ENCODE measurements around the gene NCDN.
A peak's percentile ranks its signal among the peaks of the same experiment; 100 is the strongest.

The NCDN gene

DNA sequence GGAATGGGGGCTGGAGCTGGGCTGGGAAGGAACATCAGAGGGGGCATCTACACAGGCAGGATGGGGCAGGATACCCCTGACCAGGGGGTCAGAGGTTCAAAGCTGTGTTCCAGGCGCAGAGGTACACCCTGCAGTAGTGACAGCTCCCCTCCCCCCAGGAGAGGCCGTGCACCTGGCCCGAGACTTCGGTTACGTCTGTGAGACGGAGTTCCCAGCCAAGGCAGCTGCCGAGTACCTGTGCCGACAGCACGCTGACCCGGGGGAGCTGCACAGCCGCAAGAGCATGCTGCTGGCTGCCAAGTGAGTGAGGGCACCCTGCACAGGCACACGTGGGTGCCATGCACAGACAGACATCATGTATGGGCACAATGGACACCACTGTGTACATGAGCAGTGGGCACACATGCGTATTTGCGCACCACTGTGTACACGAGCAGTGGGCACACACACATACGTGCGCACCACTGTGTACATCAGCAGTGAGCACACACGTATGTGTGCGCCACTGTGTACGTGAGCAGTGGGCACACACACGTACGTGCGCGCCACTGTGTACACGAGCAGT lies 33.0 kb downstream of the NCDN start:
- no peak for DNase-seq (ENCODE audit: low spot score)

DNA sequence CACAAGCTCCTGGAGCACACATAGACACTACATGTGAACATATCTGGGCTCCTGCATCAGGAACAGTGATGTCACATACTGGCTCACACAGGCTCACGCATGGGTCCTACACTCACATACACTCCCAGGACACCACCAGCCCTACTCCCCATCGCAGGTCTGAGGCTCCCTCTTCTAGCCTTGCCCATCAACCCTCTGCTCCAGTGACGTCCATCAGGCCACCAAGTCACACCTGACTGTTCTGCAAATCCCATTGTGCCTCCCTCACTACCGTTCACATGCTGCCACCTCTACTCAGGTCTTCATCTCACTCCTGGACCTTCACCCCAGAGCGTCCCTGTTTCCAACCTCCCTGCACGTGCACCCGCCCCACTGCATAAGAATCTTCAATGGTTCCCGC lies 33.6 kb downstream of the NCDN start:
- no peak for DNase-seq (ENCODE audit: low spot score)

DNA sequence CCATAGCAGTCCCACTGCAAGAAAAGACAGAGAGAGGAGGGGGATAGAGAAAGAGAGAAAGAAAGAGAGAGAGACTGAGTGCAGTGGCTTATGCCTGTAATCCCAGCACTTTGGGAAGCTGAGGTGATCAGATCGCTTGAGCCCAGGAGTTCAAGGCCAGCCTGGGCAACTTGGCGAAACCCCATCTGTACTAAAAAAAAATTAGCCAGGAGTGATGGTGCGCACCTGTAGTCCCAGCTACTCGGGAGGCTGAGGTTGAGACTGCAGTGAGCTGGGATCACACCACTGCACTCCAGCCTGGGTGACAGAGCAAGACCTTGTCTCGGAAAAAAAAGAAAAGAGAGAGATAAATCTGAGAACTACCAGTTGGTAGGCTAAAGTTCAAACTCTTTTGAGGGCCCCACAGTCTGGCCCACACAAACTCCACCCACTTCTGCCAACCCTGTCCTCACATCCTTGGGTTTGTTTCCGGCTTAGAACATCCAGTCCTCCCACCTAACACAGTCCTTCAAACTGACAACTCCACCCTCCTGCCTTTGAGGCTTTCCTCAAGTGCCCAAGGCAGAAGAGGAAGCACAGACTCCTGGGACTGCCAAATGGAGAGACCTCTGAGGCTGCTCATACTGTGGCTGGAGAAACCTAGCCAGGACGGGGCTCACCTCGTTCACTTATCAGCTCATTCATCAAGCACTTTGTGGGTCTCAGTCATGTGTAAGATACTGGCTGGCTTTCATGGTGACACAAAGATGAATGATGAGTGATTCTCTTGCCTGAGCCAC lies 35.6 kb downstream of the NCDN start:
- DNase-seq (ENCODE audit: low spot score), result no peak

- no peak for DNase-seq (ENCODE audit: low spot score)
These were observed 36.6 kb downstream of the NCDN start for GRCh38 chr1:35594005-35594760.

DNA sequence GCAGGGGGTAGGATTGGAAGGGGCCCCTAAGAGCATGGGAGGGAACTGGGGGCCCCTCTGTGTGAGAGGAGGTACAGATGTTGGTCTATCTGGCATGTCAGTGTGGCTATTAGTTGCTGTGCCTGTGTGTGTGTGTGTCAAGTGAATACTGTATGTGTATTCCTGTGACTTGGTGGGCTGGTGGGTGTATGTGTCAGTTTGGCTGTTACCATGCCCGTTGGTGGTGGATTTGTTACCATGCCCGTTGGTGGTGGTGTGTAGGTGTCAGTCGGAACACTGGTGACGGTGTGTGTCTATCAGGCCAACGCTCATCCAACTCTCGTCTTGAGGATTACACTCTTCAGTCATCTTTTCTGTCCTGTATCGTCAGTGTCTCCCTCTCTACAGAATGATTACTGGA lies 38.1 kb downstream of the NCDN start:
- no peak for DNase-seq (ENCODE audit: low spot score)

DNA sequence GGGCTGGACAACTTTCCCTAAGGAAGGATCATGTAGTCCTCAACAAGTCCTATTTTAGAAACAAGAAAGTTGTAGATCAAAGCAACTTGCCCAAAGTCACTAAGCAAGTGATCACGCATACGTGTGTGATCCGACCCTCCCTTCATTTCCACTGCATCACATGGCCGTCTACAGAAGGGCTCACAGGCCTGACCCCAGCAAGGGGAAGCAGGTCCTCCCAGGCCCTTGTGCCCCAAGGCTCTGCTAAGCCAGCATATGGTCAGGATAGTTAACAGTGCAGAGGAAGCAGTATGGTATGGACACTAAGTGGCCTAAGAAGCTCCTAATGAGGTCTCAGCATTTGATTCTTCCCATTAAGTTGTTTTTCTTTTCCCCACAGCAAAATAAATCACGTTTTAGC lies 40.3 kb downstream of the NCDN start:
- no peak for DNase-seq (ENCODE audit: low spot score)

DNA sequence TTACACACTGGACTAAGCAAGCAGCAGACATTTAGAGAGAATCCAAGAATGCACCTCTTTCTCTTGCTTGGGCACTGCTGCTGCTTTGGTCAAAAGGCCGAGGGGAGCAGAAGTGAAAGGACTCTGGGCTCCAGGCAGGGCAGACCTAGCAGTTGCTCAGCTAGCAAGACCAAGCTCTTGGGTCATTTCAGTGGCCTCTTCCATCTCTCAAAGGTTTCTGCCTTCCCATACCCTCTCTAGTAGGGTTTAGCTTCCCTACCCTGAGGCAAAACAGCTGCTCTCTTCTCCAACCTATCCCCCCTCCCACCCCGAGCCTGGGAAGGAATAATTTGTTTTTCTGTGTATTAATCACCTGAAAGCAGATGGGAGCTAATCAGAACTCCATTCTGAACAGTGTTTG lies 41.3 kb downstream of the NCDN start:
- no peak for DNase-seq (ENCODE audit: low spot score)

DNA sequence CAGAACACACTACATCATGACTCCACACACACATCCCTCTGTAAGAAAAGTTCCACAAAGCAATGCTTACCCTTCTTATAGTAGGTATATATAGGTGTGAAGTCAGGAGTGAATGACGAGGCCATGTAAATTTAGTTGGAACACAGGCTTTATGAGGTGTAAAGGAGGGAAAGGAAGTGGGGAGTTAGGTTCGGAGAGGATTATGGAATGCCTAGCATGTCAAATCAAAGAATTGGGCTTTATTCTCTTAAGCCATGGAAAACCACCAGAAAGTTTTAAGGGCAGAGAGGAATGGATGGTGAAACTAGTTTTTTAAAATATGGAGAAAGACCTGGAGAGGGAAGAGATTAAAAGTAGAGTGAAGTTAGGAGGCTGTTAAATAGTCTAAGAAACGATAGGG lies 41.8 kb downstream of the NCDN start:
- no peak for DNase-seq (ENCODE audit: low spot score)

- no peak for DNase-seq (ENCODE audit: low spot score)
These were observed 43.0 kb downstream of the NCDN start for GRCh38 chr1:35600593-35600992.

DNA sequence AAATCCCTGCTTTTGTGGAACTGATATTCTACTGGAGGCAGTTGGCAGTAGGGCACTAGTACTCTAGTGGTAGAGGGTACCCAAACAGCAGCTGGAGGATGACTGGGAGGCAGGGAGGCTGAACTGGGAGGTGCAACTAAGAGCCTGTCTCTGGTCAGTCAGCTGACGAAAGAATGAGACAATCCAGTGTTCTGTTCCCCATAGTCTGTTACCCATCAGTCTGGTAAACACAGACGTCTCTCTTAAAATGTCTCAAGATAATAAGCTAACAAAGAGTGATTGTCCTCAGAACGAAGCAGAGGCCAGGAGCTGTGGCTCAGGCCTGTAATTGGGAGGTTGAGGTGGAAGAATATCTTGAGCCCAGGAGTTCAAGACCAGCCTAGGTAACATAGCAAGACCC lies 45.9 kb downstream of the NCDN start:
- no peak for DNase-seq (ENCODE audit: low spot score)

DNA sequence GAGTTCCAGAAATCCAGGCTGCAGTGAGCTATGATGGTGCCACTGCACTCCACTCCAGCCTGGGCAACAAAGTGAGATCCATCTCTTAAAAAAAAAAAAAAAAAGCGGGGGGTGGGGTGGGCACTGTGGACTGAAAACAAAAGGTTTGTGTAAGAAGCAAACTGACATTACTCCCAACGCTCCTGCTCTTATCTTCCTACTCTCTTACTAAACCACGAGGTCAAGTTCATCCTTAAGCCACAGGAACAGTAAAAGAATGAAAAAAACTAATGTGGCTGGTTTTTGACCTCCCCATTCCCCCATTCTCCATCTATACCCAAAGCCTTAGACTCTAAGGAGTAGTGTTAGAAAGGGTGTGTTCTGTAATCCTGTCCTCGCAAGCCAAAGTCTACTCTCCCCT lies 46.3 kb downstream of the NCDN start:
- no peak for DNase-seq (ENCODE audit: low spot score)

DNA sequence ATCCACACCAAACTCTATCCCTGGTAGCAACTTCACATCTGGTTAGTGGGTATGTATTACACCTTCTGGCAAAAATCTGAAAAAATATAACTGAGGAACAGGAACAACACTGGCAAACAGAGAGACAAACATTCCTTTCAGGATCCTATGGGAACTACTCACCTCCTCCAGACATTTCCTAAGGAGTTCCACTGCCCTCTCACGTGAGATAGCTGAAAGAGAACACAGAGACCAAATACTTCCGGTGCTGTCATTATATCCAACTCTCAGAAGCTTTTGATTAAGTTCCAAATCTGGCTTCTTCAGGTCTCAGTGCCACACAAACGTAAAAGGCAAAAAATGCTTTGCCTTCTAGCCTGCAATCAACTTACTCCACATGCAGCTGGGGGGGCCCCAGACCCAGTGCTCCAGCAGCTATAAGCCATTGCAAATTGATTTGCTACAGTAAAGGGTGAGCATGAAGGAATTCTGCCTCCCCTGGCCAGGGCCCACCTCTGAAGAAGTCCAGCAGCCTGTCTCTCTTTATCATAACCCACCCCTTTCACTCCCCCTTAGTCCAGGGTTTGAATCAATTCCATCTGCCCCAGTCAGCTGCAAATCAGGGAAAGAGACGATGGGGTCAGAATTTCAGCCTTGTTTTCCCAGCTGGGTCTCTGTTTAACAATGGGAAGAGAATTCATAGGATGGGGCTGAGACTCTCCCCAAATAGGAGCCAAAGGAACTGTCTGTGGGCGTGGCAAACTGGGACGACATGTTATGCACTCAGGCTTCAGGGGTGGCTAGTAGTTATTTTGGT lies 47.7 kb downstream of the NCDN start:
- peak; percentile 59 for DNase-seq (ENCODE audit: low spot score)

DNA sequence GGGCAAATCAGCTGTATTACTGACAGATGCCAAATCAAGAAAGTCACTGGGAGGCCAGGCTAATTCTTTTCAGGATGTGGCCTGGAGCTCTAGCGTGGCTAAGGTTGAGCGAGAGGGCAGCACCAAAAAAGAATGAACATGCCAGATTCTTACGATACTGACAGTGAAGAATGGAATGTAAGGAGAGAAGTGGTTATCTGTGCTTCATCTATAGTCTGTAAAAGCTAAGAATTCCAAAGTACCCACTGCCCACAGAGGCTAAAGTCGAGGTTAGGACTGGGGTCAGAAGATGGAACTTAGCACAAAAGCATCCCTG lies 48.2 kb downstream of the NCDN start:
- DNase-seq (ENCODE audit: low spot score), result no peak

DNA sequence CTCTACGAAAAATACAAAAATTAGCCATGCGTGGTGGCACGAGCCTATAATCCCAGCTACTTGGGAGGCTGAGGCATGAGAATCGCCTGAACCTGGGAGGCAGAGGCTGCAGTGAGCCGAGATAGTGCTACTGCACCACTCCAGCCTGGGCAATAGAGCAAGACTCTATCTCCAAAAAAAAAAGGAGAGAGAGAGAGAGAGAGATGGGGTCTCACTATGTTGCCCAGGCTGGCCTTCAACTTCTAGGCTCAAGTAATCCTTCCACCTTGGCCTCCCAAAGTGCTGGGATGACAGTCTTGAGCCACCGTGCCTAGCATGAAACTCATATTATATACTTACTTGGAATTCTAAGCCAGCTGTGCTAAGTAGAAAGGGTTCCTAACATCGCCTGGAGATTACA lies 54.1 kb downstream of the NCDN start:
- no peak for DNase-seq (ENCODE audit: low spot score)

- DNase-seq (ENCODE audit: low spot score), result no peak
These were observed 57.8 kb downstream of the NCDN start for GRCh38 chr1:35615440-35615839.
